Osteocyte (in vitro differentiated cells): Measurements from ENCODE around the gene PEX11G. TPM values are rescaled to one million over a fixed set of nuclear protein-coding genes. Genes with fewer than 3 reads are reported as not detected.

Experiments used
- DNase-seq: peaks from one replicate; pipeline ENCODE4 v3.0.0; 2021; ENCODE audit warnings: mixed read lengths; ENCODE audit not compliant: unreplicated experiment; ENCODE audit errors: extremely low spot score
- H3K27ac Mint-ChIP-seq: one replicate; pipeline ENCODE4 v1.8.0; 2021; ENCODE audit warnings: mild to moderate bottlenecking, mixed read lengths; ENCODE audit not compliant: unreplicated experiment
- H3K27me3 Mint-ChIP-seq: one replicate; pipeline ENCODE4 v1.8.0; 2021; ENCODE audit warnings: mixed read lengths; ENCODE audit not compliant: unreplicated experiment
- H3K36me3 Mint-ChIP-seq: one replicate; pipeline ENCODE4 v1.8.0; 2021; ENCODE audit warnings: mixed read lengths; ENCODE audit not compliant: unreplicated experiment
- H3K4me1 Mint-ChIP-seq: one replicate; pipeline ENCODE4 v1.8.0; 2021; ENCODE audit warnings: mixed read lengths; ENCODE audit not compliant: unreplicated experiment
- H3K4me3 Mint-ChIP-seq: one replicate; pipeline ENCODE4 v1.8.0; 2021; ENCODE audit warnings: mild to moderate bottlenecking, moderate library complexity, mixed read lengths; ENCODE audit not compliant: unreplicated experiment
- H3K9me3 Mint-ChIP-seq: one replicate; pipeline ENCODE4 v1.8.0; 2021; ENCODE audit warnings: mixed read lengths; ENCODE audit not compliant: unreplicated experiment
- total RNA-seq: library from RNA; stranded (reverse); gene quantifications from 2 replicates; pipeline ENCODE4 v1.2.1, GENCODE V29; 2021
- TF ChIP-seq, protein P1 (sequence below): fragments of 200-600 bp; sonication (generic); IDR thresholded peaks from 2 replicates; pipeline ENCODE4 v1.5.0; 2021; ENCODE audit warnings: antibody characterized with exemption, mild to moderate bottlenecking, moderate library complexity

PEX11G gene
- total RNA-seq, 1 donor from 2014 or later = 2.1 TPM

DNA sequence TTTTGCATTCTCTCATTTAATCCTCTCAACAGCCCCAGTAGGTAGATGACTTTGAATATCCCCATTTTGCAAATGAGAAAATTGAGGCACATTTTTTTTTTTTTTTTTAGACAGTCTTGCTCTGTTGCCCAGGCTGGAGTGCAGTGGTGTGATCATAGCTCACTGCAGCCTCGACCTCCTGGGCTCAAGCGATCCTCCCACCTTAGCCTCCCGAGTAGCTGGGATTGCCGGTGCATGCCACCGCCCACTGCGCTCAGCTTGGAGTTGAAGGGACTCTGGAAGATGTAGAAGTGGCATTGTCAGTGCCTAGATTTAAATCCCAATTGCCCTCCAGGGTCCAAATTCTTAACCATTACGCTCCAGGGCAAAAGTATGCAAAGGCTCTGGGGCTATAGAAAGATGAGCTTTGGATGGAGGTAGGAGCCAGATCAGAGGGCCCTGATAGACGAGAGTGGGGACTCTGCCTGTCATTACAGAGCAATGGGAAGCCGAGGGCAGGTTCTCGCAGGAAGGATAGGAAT lies 32.8 kb upstream of the PEX11G start:
- Mint-ChIP-seq H3K36me3 (peaks cover 10% of the 10 kb centered on the region), H3K4me3 (peak overlapping the region; percentile 84), H3K27ac (peak overlapping the region; percentile 81), H3K9me3 (no peaks in the 10 kb centered on the region), H3K4me1 (peaks cover 29% of the 10 kb centered on the region), H3K27me3 (no peaks in the 10 kb centered on the region)
- TF ChIP-seq, protein P1, sequence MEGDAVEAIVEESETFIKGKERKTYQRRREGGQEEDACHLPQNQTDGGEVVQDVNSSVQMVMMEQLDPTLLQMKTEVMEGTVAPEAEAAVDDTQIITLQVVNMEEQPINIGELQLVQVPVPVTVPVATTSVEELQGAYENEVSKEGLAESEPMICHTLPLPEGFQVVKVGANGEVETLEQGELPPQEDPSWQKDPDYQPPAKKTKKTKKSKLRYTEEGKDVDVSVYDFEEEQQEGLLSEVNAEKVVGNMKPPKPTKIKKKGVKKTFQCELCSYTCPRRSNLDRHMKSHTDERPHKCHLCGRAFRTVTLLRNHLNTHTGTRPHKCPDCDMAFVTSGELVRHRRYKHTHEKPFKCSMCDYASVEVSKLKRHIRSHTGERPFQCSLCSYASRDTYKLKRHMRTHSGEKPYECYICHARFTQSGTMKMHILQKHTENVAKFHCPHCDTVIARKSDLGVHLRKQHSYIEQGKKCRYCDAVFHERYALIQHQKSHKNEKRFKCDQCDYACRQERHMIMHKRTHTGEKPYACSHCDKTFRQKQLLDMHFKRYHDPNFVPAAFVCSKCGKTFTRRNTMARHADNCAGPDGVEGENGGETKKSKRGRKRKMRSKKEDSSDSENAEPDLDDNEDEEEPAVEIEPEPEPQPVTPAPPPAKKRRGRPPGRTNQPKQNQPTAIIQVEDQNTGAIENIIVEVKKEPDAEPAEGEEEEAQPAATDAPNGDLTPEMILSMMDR = no peak
- DNase-seq = no peak

DNA sequence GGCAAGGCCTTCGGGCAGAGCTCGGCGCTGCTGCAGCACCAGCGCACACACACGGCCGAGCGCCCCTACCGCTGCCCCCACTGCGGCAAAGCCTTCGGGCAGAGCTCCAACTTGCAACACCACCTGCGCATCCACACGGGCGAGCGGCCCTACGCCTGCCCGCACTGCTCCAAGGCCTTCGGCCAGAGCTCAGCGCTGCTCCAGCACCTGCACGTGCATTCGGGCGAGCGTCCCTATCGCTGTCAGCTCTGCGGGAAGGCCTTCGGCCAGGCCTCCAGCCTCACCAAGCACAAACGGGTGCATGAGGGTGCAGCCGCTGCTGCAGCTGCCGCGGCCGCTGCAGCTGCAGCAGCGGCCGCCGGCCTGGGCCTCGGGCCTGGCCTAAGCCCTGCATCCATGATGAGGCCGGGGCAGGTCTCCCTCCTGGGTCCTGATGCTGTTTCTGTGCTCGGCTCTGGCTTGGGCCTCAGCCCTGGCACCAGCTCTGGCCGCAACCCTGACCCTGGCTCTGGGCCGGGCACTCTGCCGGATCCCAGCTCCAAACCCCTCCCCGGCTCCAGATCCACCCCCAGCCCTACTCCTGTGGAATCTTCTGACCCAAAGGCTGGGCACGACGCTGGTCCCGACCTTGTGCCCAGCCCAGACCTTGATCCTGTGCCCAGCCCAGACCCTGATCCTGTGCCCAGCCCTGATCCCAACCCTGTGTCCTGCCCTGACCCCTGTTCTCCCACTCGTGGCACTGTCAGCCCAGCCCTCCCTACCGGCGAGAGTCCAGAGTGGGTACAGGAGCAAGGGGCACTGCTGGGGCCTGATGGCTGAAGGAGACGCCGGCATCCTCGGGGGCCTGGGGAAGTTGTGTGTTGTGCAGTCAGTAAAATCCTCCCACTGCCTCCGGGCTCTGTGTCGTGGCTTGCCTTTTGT lies 31.6 kb upstream of the PEX11G start:
- peaks cover 33% of the 10 kb centered on the region for H3K4me1 Mint-ChIP-seq
- no peaks in the 10 kb centered on the region for H3K27me3 Mint-ChIP-seq
- H3K36me3 Mint-ChIP-seq = peaks cover 7% of the 10 kb centered on the region
- no peaks in the 10 kb centered on the region for H3K9me3 Mint-ChIP-seq
- no peak overlapping the region for H3K4me3 Mint-ChIP-seq
- H3K27ac Mint-ChIP-seq = no peak overlapping the region
- TF ChIP-seq, protein P1 = no peak
- DNase-seq = no peak

DNA sequence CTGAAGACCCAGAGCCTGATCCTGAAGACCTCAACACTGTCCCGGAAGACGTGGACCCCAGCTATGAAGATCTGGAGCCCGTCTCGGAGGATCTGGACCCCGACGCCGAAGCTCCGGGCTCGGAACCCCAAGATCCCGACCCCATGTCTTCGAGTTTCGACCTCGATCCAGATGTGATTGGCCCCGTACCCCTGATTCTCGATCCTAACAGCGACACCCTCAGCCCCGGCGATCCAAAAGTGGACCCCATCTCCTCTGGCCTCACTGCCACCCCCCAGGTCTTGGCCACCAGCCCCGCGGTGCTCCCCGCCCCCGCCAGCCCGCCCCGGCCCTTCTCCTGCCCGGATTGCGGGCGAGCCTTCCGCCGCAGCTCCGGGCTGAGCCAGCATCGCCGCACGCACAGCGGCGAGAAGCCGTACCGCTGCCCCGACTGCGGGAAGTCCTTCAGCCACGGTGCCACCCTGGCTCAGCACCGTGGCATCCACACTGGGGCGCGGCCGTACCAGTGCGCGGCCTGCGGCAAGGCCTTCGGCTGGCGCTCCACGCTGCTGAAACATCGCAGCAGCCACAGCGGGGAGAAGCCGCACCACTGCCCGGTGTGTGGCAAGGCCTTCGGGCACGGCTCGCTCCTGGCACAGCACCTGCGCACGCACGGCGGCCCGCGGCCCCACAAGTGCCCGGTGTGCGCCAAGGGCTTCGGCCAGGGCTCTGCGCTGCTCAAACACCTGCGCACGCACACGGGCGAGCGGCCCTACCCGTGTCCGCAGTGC lies 30.7 kb upstream of the PEX11G start:
- TF ChIP-seq, protein P1 = no peak
- no peaks in the 10 kb centered on the region for H3K9me3 Mint-ChIP-seq
- no peak for DNase-seq
- peak overlapping the region; percentile 38 for H3K4me3 Mint-ChIP-seq
- H3K4me1 Mint-ChIP-seq = peaks cover 39% of the 10 kb centered on the region
- H3K27ac Mint-ChIP-seq = no peak overlapping the region
- no peaks in the 10 kb centered on the region for H3K27me3 Mint-ChIP-seq
- peaks cover 7% of the 10 kb centered on the region for H3K36me3 Mint-ChIP-seq

DNA sequence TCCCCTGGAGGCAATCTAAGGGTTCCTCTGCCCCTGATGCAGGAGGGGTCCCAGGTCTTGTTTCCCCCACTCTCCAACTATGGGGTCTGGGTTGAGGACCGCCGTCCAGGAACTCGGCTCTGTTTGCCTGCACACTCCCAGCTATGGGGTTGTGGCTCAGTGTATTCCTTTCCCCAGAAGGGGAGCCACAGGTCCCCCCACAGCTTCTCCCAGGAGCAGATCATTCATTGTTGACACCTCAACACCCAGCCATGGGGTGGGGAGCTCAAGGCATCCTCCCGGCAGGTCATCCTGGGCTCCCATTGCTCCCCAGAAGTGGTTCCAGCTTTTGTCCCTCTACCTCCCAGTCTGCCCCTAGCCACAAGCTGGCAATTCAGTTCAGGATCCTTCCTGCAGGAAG lies 28.0 kb upstream of the PEX11G start:
- Mint-ChIP-seq H3K4me3 (peak overlapping the region; percentile 80), H3K27ac (peak overlapping the region; percentile 89), H3K36me3 (peaks cover 7% of the 10 kb centered on the region), H3K9me3 (no peaks in the 10 kb centered on the region), H3K27me3 (no peaks in the 10 kb centered on the region), H3K4me1 (peaks cover 30% of the 10 kb centered on the region)
- TF ChIP-seq, protein P1 = no peak
- no peak for DNase-seq
